Measurements from ENCODE around the gene GJB5.

DNA sequence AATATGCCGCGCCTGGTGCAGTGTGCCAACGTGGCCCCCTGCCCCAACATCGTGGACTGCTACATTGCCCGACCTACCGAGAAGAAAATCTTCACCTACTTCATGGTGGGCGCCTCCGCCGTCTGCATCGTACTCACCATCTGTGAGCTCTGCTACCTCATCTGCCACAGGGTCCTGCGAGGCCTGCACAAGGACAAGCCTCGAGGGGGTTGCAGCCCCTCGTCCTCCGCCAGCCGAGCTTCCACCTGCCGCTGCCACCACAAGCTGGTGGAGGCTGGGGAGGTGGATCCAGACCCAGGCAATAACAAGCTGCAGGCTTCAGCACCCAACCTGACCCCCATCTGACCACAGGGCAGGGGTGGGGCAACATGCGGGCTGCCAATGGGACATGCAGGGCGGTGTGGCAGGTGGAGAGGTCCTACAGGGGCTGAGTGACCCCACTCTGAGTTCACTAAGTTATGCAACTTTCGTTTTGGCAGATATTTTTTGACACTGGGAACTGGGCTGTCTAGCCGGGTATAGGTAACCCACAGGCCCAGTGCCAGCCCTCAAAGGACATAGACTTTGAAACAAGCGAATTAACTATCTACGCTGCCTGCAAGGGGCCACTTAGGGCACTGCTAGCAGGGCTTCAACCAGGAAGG lies 30.5 kb downstream of the GJB5 start:
- no peak for TF ChIP-seq EZH2phosphoT487 (IDR thresholded peaks at IDR 0.05)
- TF ChIP-seq, protein P1, sequence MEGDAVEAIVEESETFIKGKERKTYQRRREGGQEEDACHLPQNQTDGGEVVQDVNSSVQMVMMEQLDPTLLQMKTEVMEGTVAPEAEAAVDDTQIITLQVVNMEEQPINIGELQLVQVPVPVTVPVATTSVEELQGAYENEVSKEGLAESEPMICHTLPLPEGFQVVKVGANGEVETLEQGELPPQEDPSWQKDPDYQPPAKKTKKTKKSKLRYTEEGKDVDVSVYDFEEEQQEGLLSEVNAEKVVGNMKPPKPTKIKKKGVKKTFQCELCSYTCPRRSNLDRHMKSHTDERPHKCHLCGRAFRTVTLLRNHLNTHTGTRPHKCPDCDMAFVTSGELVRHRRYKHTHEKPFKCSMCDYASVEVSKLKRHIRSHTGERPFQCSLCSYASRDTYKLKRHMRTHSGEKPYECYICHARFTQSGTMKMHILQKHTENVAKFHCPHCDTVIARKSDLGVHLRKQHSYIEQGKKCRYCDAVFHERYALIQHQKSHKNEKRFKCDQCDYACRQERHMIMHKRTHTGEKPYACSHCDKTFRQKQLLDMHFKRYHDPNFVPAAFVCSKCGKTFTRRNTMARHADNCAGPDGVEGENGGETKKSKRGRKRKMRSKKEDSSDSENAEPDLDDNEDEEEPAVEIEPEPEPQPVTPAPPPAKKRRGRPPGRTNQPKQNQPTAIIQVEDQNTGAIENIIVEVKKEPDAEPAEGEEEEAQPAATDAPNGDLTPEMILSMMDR (IDR thresholded peaks at IDR 0.05) = no peak

Measured in neural progenitor cell (in vitro differentiated cells).